LNCaP clone FGC (cell line): ENCODE results near the gene AURKA.

ENCODE experiments used
- DNase-seq: peaks from one replicate; pipeline ENCODE4 v3.0.0-alpha.2; 2011; ENCODE audit warnings: low read depth
- H3K4me3 ChIP-seq: 2 replicates; pipeline ENCODE4 v1.5.1; 2011; ENCODE audit warnings: mild to moderate bottlenecking, low read depth, low read length, control low read depth
- TF ChIP-seq, protein P1 (sequence below): IDR thresholded peaks from 2 replicates; pipeline ENCODE4 v1.5.1; 2012; ENCODE audit warnings: mild to moderate bottlenecking; ENCODE audit not compliant: control insufficient read depth, insufficient read depth; ENCODE audit errors: extremely low read depth

Gene AURKA

DNA sequence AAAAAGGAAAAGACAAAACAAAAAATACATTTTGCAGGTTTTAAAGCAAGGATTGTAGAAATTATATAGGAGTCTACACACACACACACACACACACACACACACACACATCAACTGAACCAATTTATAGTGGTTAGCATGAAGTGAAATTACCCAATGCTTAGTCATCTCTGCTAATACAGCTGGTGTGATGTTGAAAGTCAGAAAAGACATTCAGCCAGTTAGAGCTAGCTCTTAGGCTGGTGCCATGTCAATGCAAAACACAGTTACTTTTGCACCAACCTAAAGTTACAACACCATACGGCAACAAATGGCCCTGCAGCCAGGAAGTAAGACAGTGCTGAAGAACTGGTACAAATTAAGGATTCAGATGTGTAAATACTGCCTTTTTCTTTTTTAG is 18.1 kb downstream of the AURKA start:
- no peak for DNase-seq
- TF ChIP-seq, protein P1, sequence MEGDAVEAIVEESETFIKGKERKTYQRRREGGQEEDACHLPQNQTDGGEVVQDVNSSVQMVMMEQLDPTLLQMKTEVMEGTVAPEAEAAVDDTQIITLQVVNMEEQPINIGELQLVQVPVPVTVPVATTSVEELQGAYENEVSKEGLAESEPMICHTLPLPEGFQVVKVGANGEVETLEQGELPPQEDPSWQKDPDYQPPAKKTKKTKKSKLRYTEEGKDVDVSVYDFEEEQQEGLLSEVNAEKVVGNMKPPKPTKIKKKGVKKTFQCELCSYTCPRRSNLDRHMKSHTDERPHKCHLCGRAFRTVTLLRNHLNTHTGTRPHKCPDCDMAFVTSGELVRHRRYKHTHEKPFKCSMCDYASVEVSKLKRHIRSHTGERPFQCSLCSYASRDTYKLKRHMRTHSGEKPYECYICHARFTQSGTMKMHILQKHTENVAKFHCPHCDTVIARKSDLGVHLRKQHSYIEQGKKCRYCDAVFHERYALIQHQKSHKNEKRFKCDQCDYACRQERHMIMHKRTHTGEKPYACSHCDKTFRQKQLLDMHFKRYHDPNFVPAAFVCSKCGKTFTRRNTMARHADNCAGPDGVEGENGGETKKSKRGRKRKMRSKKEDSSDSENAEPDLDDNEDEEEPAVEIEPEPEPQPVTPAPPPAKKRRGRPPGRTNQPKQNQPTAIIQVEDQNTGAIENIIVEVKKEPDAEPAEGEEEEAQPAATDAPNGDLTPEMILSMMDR, result no peak
- H3K4me3 ChIP-seq, result no peak overlapping the region

DNA sequence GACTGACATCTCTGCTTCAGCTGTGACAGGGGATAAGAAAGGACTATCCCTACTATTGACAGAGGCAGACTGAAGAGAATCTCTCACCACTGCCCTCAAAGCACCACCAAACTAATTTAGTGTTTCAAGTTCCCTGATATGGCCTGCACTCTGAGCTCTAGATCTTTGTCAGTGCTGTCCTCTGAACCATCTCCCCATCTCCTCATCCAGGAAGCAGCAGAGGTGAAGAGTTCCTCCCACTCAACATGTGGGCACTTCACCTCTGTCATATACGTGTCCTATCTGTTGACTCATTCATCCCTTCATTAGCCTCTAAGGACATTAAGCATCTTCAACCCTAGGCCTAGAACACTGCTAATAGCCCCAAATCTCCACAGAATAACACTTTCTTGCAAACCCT is 19.2 kb downstream of the AURKA start:
- no peak for DNase-seq
- no peak overlapping the region for H3K4me3 ChIP-seq
- TF ChIP-seq, protein P1, result no peak

DNA sequence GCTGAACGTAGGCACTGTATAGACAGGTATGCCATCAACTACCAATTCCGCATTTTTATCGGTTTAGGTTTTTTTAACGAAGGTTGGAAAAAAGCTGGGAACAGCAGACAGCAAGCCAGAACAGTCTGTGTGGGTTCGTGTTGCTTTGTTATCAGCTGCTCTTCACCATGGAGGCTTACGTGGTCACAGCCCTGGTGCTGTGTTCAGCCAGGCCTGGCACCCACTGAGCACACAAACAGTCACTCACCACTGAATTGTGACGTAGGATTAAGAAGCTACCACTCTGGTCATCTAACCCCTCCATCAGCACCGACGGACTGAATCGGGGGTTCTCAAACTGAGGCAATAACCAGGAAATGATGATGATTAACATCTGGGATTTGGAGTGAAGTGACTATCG is 20.0 kb downstream of the AURKA start:
- TF ChIP-seq, protein P1, result no peak
- H3K4me3 ChIP-seq, result no peak overlapping the region
- DNase-seq, result no peak

DNA sequence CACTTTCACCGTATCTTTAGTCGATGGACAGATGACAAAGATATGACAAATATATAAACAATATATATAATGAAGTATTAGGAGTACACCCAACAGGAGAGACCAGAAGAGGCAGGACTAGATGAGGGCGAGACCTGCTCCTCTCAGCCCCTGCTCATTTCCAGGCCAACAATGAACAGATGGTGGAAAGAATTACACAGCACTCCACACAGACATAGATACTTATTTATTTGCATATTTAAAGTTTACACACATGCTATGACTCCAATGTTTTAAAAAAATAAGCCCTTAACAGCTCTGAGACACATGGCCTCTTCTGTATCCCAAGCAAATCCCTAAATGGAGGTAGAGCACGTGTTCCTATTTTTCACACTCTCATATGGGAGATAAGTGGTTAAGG is 22.8 kb downstream of the AURKA start:
- no peak for DNase-seq
- TF ChIP-seq, protein P1, result no peak
- H3K4me3 ChIP-seq, result no peak overlapping the region

DNA sequence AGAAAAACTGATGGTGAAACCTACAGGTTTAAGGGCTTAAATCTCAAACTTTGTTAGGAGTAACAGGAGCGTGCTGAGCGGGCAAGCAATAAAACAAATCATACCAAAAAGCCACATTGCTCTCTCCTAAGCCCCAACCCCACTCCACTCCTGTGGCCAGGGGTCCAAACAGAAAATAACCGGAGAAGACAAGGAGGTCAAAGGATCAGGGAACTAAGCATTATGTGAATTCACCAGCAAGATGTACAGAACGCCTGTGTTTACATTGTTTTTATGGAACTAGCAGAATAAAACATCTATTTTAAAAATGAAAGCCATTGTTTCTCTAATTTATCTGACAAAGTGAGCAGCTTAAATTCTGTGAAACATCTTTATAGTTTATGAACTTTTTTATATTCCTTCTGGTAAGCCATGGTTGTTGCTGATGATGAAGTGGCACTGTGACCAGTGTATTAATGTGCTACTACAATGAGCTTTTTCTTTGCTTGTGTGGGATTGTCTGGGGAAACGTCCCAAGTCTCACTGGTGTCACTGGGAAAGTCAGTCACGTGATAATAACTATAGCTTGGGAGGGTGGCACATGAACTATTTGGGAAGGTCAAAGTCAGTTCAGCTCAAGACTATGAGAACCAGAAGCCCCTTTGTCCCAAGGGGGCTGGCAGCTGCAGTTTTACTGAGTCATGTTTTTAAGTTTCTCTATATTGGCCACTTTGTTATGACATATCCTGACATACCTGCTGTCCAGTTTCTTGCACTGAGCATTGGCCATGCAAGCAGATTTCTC is 23.5 kb downstream of the AURKA start:
- H3K4me3 ChIP-seq, result no peak overlapping the region
- DNase-seq, result no peak
- TF ChIP-seq, protein P1, result no peak

DNA sequence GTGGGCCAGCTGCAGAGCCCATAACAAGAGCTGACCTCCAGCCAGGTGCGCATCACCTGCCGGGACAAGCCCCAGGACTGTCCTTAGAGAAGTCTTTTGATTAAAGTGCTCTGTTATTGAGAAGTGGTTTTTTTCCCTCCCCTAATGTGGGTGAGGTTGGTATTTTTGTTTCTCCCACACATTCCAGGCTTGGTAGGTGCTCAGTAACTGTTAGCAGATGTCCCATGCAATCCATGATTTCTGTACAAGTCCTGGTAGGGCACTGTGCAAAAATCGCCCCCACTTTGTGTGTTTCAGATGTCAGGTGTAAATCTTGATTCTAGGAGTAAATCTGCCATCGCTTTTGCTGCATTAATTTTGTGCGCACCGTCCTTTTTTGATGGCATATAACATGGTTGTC is 28.5 kb downstream of the AURKA start:
- no peak for DNase-seq
- TF ChIP-seq, protein P1, result no peak
- no peak overlapping the region for H3K4me3 ChIP-seq

DNA sequence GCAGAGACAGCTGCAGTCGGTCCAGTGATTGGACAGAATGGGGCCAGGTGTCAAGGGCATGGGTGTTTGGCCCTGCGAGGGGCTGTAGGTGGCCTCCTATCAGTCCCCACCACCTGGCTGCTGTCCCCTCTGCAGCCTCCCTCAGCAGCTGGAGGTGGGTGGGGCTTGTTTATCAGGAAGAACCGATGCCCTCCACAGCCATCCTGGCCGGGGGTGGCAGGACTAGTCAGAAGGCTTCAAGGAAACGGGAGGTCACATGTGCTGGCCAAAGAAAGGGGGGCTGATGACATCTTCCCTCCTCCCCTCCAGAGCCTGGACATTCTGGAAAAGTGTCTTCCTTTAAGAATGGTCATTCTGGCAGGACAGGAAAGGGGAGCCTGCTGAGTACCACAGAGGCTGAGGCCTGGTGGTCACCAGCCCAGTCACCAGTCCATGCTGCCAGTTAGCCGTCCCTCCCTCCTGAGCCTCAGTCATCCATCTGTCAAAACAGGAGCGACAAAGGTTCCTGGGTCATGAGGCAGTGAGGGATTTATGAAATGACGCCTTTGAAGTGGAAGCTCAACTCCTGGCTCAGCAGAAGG is 29.1 kb downstream of the AURKA start:
- DNase-seq, result no peak
- no peak overlapping the region for H3K4me3 ChIP-seq
- TF ChIP-seq, protein P1, result no peak
